CD4-positive, alpha-beta T cell treated with Interleukin-6 for 4 hours (primary cell): ENCODE data around the gene SPINT1.

Experiments used
- DNase-seq: peaks from one replicate; pipeline ENCODE4 v3.0.0-alpha.2; 2020; ENCODE audit warnings: mixed read lengths

Gene SPINT1

GRCh38 chr15:40829115-40829514 is 14.7 kb upstream of the SPINT1 start:
- no peak for DNase-seq

- DNase-seq: no peak
These were observed 13.0 kb upstream of the SPINT1 start for GRCh38 chr15:40830884-40831283.

- DNase-seq: no peak
These were observed 12.0 kb upstream of the SPINT1 start for GRCh38 chr15:40831861-40832260.

- DNase-seq: no peak
These were observed 10.9 kb upstream of the SPINT1 start for GRCh38 chr15:40832903-40833302.

GRCh38 chr15:40836020-40836419 is 7.8 kb upstream of the SPINT1 start:
- no peak for DNase-seq

GRCh38 chr15:40838756-40839155 is 5.1 kb upstream of the SPINT1 start:
- DNase-seq: no peak

GRCh38 chr15:40841741-40842140 is 2.1 kb upstream of the SPINT1 start:
- no peak for DNase-seq

GRCh38 chr15:40843261-40843884 is 475 bp upstream of the SPINT1 start:
- DNase-seq: no peak

- DNase-seq: peak; percentile 47
These were observed 815 bp downstream of the SPINT1 start for GRCh38 chr15:40844696-40845030.

- DNase-seq: no peak
These were observed 1.2 kb downstream of the SPINT1 start for GRCh38 chr15:40845036-40845435.

- no peak for DNase-seq
These were observed 1.9 kb downstream of the SPINT1 start for GRCh38 chr15:40845511-40846284.

- DNase-seq: no peak
These were observed 3.0 kb downstream of the SPINT1 start for GRCh38 chr15:40846841-40847222.

GRCh38 chr15:40847223-40847961 is 3.5 kb downstream of the SPINT1 start:
- DNase-seq: peak; percentile 33

GRCh38 chr15:40850576-40851112 is 6.8 kb downstream of the SPINT1 start:
- no peak for DNase-seq

- no peak for DNase-seq
These were observed 8.7 kb downstream of the SPINT1 start for GRCh38 chr15:40852529-40852928.

- no peak for DNase-seq
These were observed 9.5 kb downstream of the SPINT1 start for GRCh38 chr15:40853241-40853890.

- no peak for DNase-seq
These were observed 10.3 kb downstream of the SPINT1 start for GRCh38 chr15:40854161-40854560.

GRCh38 chr15:40855706-40856234 is 11.9 kb downstream of the SPINT1 start:
- no peak for DNase-seq

GRCh38 chr15:40856746-40857145 is 12.9 kb downstream of the SPINT1 start:
- DNase-seq: no peak

- peak; percentile 78 for DNase-seq
These were observed 13.9 kb downstream of the SPINT1 start for GRCh38 chr15:40857601-40858341.

- DNase-seq: no peak
These were observed 14.9 kb downstream of the SPINT1 start for GRCh38 chr15:40858706-40859105.

- peak; percentile 89 for DNase-seq
These were observed 15.5 kb downstream of the SPINT1 start for GRCh38 chr15:40859206-40859851.
